Keratinocyte (primary cell): ENCODE measurements around the gene RNU6-9. TPM values are rescaled to one million over a fixed set of nuclear protein-coding genes. Genes with fewer than 3 reads are reported as not detected.

Experiments used
- DNase-seq: peaks from one replicate; pipeline ENCODE4 v3.0.0-alpha.2; 2011; ENCODE audit warnings: low read depth, missing footprints, low spot score
- FAIRE-seq: peaks from 2 replicates; lab custom pipeline; 2011; peaks lifted over from hg19 to GRCh38; lab: Jason Lieb, UNC
- H2AFZ ChIP-seq: 2 replicates; pipeline ENCODE4 v1.6.0; 2012; ENCODE audit warnings: low read length, control low read depth, inconsistent platforms; ENCODE audit not compliant: control insufficient read depth
- H3K27ac ChIP-seq: 2 replicates; pipeline ENCODE4 v1.5.1; 2011; ENCODE audit warnings: low read length; ENCODE audit not compliant: control insufficient read depth, insufficient read depth
- H3K27me3 ChIP-seq: 3 replicates; pipeline ENCODE4 v1.6.0; 2011; ENCODE audit warnings: low read length; ENCODE audit not compliant: control insufficient read depth, insufficient read depth; ENCODE audit errors: extremely low read depth
- H3K36me3 ChIP-seq, 2 experiments: 2 replicates in 1 of 2; 3 replicates in 1 of 2; pipeline ENCODE4 v1.5.1; 2011; ENCODE audit warnings: low read length in 2 of 2, mild to moderate bottlenecking in 1 of 2; ENCODE audit not compliant: control insufficient read depth in 2 of 2, insufficient read depth in 2 of 2; ENCODE audit errors: extremely low read depth in 1 of 2
- H3K4me1 ChIP-seq: 3 replicates; pipeline ENCODE4 v1.5.1; 2011; ENCODE audit warnings: low read length; ENCODE audit not compliant: control insufficient read depth, insufficient read depth; ENCODE audit errors: extremely low read depth
- H3K4me2 ChIP-seq: 3 replicates; pipeline ENCODE4 v1.6.0; 2011; ENCODE audit warnings: low read depth, low read length; ENCODE audit not compliant: control insufficient read depth, insufficient read depth; ENCODE audit errors: extremely low read depth
- H3K4me3 ChIP-seq, 3 experiments: fragments of 200-600 bp in 1 of 3; sonication (generic) in 1 of 3; 2 replicates in 2 of 3; 3 replicates in 1 of 3; pipeline ENCODE4 v1.5.1; 2011 to 2016; ENCODE audit warnings: low read length in 3 of 3, mild to moderate bottlenecking in 3 of 3, control low read depth in 2 of 3, inconsistent platforms in 1 of 3, low read depth in 1 of 3, mixed read lengths in 1 of 3, mixed run types in 1 of 3, moderate library complexity in 1 of 3; ENCODE audit not compliant: control insufficient read depth in 2 of 3, insufficient read depth in 2 of 3; ENCODE audit errors: extremely low read depth in 1 of 3
- H3K79me2 ChIP-seq: 2 replicates; pipeline ENCODE4 v1.6.0; 2012; ENCODE audit warnings: low read length; ENCODE audit not compliant: control insufficient read depth, insufficient read depth
- H3K9ac ChIP-seq: 3 replicates; pipeline ENCODE4 v1.6.0; 2011; ENCODE audit warnings: low read length; ENCODE audit not compliant: control insufficient read depth, insufficient read depth; ENCODE audit errors: extremely low read depth
- H3K9me1 ChIP-seq: 3 replicates; pipeline ENCODE4 v1.6.0; 2011; ENCODE audit warnings: low read length; ENCODE audit not compliant: control insufficient read depth, insufficient read depth; ENCODE audit errors: extremely low read depth
- H3K9me3 ChIP-seq: 2 replicates; pipeline ENCODE4 v1.5.1; 2012; ENCODE audit warnings: low read depth, low read length; ENCODE audit not compliant: control insufficient read depth
- H4K20me1 ChIP-seq: 3 replicates; pipeline ENCODE4 v1.6.0; 2011; ENCODE audit warnings: low read length; ENCODE audit not compliant: control insufficient read depth, insufficient read depth; ENCODE audit errors: extremely low read depth
- CTCF ChIP-seq, 3 experiments: IDR thresholded peaks in 1 of 3; conservative IDR thresholded peaks in 1 of 3; optimal IDR thresholded peaks in 1 of 3; 2 replicates in 2 of 3; 3 replicates in 1 of 3; pipeline versions ENCODE3 to v1.5.1; 2011; ENCODE audit warnings: low read length in 3 of 3, mild to moderate bottlenecking in 3 of 3, moderate library complexity in 2 of 3, control low read depth in 1 of 3, inconsistent platforms in 1 of 3; ENCODE audit not compliant: insufficient read depth in 2 of 3; ENCODE audit errors: extremely low read depth in 1 of 3
- EZH2 ChIP-seq: IDR thresholded peaks from one replicate; pipeline ENCODE4 v1.6.1; 2012; ENCODE audit warnings: inconsistent platforms, mild to moderate bottlenecking, low read length, moderate library complexity
- dilution Hi-C: fragments of 300-500 bp; cut with MboI; formaldehyde crosslinking; loops from one replicate; pipeline ENCODE4 v1.7.0; 2020; ENCODE audit warnings: low sequenced_read_pairs; ENCODE audit not compliant: extremely low pct_ligation_motif_present
- polyA plus RNA-seq, 5 experiments: library from polyadenylated mRNA; depleted of rRNA in 3 of 5; stranded (reverse) in 3 of 5; stranded (forward) in 1 of 5; unstranded in 1 of 5; fragments of >200 nt; gene quantifications; 1 replicate in 1 of 5; 2 replicates in 3 of 5; 3 replicates in 1 of 5; pipeline versions ENCODE4 v1.2.1 to v1.2.3, GENCODE V29; 2011 to 2012; ENCODE audit warnings: missing spikeins in 2 of 5, low read depth in 1 of 5, low replicate concordance in 1 of 5

RNU6-9 gene
- polyA plus RNA-seq, 1 donor (not counting 4 experiments of a cell fraction or from before 2014, with no cell fraction given): not detected

DNA sequence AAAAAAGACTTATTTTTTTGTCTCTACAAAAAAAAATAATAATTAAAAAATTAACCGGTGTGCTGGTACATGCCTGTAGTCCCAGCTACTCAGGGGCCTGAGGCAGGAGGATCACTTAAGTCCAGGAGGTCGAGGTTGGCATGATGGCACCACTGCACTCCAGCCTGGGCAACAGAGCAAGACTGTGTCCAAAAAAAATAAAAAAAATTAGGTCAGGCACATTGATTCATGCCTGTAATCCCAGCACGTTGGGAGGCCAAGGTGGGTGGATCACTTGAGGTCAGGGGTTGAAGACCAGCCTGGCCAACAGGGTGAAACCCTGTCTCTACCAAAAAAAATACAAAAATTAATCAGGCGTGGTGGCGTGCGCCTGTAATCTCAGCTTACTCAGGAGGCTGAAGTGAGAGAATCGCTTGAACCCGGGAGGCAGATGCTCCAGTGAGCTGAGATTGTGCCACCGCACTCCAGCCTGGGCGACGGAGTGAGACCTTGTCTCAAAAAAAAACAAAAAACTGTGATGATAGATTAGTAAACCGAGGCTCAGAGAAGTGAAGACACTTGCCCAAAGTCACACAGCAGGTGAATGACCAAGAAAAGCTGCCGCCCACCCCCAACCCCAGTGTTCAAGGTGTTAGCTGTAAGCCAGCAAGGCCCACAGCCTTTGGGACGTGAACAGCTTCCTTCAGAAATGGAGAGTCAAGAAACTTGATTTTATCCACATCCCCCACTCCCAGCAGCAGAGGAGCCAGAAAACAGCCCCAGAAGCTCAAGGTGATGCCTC is 9.4 kb downstream of the RNU6-9 start:
- Histone ChIP-seq H3K79me2 (peaks cover 31% of the 10 kb centered on the region), H3K9me1 (no peaks in the 10 kb centered on the region), H3K4me3 (no peak overlapping the region), H3K4me2 (no peak overlapping the region), H3K27me3 (no peaks in the 10 kb centered on the region), H2AFZ (no peak overlapping the region), H4K20me1 (peaks cover 4% of the 10 kb centered on the region), H3K36me3 (peaks cover 8 to 15% of the 10 kb centered on the region in 2 experiments), H3K9me3 (no peaks in the 10 kb centered on the region), H3K4me1 (no peaks in the 10 kb centered on the region), H3K9ac (no peak overlapping the region), H3K27ac (no peak overlapping the region)
- TF ChIP-seq CTCF (optimal IDR thresholded peaks at IDR 0.05 in 1 of 3, IDR thresholded peaks at IDR 0.05 in 1 of 3, conservative IDR thresholded peaks at IDR 0.05 in 1 of 3; ENCODE audit: extremely low read depth in 1 of 3, insufficient read depth in 2 of 3, low read length in 3 of 3) (no peak), EZH2 (no peak)
- dilution Hi-C loops: no loop called here
- no peak for FAIRE-seq
- DNase-seq: no peak

DNA sequence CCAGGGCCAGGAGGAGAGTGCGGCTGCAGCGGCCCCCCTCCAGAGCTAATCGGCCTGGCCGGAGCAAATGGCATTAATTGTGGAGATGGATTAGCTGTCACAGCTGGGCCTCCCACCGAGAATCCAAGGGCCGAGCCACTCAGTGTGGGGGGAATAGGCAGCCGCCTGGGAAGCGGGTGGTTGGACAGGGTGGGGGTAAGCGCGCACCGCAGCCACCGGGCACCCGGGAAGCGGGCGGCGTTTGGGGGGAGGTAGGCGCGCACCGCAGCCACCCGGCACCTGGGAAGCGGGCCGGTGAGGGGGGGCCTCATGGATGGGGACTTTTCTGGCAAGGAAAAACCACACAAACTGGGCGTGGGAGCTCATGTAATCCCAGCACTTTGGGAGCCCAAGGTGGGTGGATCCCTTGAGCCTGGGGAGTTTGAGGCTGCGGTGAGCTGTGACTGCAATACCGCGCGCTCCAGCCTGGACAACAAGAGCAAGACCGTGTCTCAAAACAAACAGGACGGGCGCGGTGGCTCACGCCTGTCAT is 10.0 kb downstream of the RNU6-9 start:
- TF ChIP-seq CTCF (optimal IDR thresholded peaks at IDR 0.05 in 1 of 3, IDR thresholded peaks at IDR 0.05 in 1 of 3, conservative IDR thresholded peaks at IDR 0.05 in 1 of 3; ENCODE audit: extremely low read depth in 1 of 3, insufficient read depth in 2 of 3, low read length in 3 of 3) (no peak), EZH2 (no peak)
- Histone ChIP-seq H3K4me3 (no peak overlapping the region), H3K9me3 (no peaks in the 10 kb centered on the region), H3K4me1 (no peaks in the 10 kb centered on the region), H3K27ac (no peak overlapping the region), H3K9me1 (no peaks in the 10 kb centered on the region), H3K36me3 (peaks cover 8 to 15% of the 10 kb centered on the region in 2 experiments), H3K79me2 (peaks cover 35% of the 10 kb centered on the region), H3K4me2 (no peak overlapping the region), H3K9ac (no peak overlapping the region), H3K27me3 (no peaks in the 10 kb centered on the region), H2AFZ (no peak overlapping the region), H4K20me1 (peaks cover 4% of the 10 kb centered on the region)
- DNase-seq (no peak), FAIRE-seq (no peak)
- dilution Hi-C loops: no loop called here
